Kidney (tissue), 22 donors: ENCODE measurements around the gene ZNF682. TPM values are rescaled to one million over a fixed set of nuclear protein-coding genes. Genes with fewer than 3 reads are reported as not detected.
A peak's percentile ranks its signal among the peaks of the same experiment; 100 is the strongest.
"Not testable (repeated sequence)": the region's sequence is repeated elsewhere in the genome, so short reads cannot be mapped to it uniquely, and the experiment has no call there.

ENCODE experiments used
- DNase-seq, 5 donors: peaks; one replicate each; pipeline ENCODE4 v3.0.0-alpha.2; 2013 to 2020
- FAIRE-seq: peaks from 2 replicates; lab custom pipeline; 2012; peaks lifted over from hg19 to GRCh38; lab: Jason Lieb, UNC
- H3K27ac ChIP-seq, 2 donors: one replicate each; pipeline ENCODE4 v1.7.0; 2013; ENCODE audit warnings: low read depth in 2 of 2, low read length in 2 of 2, inconsistent platforms in 1 of 2
- H3K27me3 ChIP-seq: one replicate; pipeline ENCODE4 v1.7.1; 2013; ENCODE audit warnings: low read length, inconsistent platforms; ENCODE audit not compliant: control insufficient read depth, insufficient read depth
- H3K36me3 ChIP-seq, 3 donors: one replicate each; pipeline versions ENCODE4 v1.7.0 to v1.7.1; 2013; ENCODE audit warnings: low read length in 3 of 3, control low read depth in 1 of 3, inconsistent platforms in 1 of 3; ENCODE audit not compliant: insufficient read depth in 3 of 3, control insufficient read depth in 2 of 3
- H3K4me1 ChIP-seq, 3 donors: one replicate each; pipeline versions ENCODE4 v1.7.0 to v1.7.1; 2013; ENCODE audit warnings: low read length in 3 of 3, inconsistent platforms in 1 of 3, low read depth in 1 of 3; ENCODE audit not compliant: control insufficient read depth in 2 of 3, insufficient read depth in 2 of 3
- H3K4me3 ChIP-seq, 3 donors: one replicate each; pipeline versions ENCODE4 v1.7.0 to v1.8.1; 2013; ENCODE audit warnings: low read length in 3 of 3, control low read depth in 1 of 3, inconsistent platforms in 1 of 3
- H3K9ac ChIP-seq, 3 donors: one replicate each; pipeline versions ENCODE4 v1.7.0 to v1.7.1; 2013; ENCODE audit warnings: low read length in 3 of 3, control low read depth in 1 of 3, inconsistent platforms in 1 of 3
- H3K9me3 ChIP-seq, 3 donors: one replicate each; pipeline versions ENCODE4 v1.7.0 to v1.7.1; 2013; ENCODE audit warnings: low read length in 3 of 3, control low read depth in 1 of 3, inconsistent platforms in 1 of 3; ENCODE audit not compliant: control insufficient read depth in 2 of 3, insufficient read depth in 1 of 3
- intact Hi-C: fragments of 100-400 bp; cut with DNase I; formaldehyde crosslinking; loops from one replicate; pipeline ENCODE4 v1.11.1; 2022
- long read RNA-seq, 10 donors: library from polyadenylated mRNA in 1 of 10; unstranded in 1 of 10; transcript quantifications; one replicate each; pipeline ENCODE4 v2.0.0 and lab custom pipeline, GENCODE V29; 2021 to 2026
- polyA plus RNA-seq: library from polyadenylated mRNA; stranded (reverse); fragments of 350-450 nt; fragmentation: Illumina TruSeq; extraction: RNeasy Lipid Tissue Mini Kit (QIAGEN cat#74804); gene quantifications from one replicate; pipeline ENCODE4 v1.2.3, GENCODE V29; 2014; ENCODE audit warnings: low read depth, low replicate concordance; ENCODE audit not compliant: insufficient read depth
- total RNA-seq: library from RNA; stranded (reverse); fragmentation: NEBNext Ultra II Directional; extraction: Animal tissue kit (Norgen Biotek cat#: 25700); gene quantifications from one replicate; pipeline ENCODE4 v1.2.1, GENCODE V29; 2021
- TF ChIP-seq, protein P1 (sequence below): IDR thresholded peaks from 3 replicates; pipeline ENCODE4 v1.5.1; 2012; ENCODE audit warnings: mild to moderate bottlenecking, moderate library complexity, borderline replicate concordance; ENCODE audit not compliant: insufficient read depth; ENCODE audit errors: extremely low read depth
- donor health status: control.
- donor health status: control.
- donor health status: control.
- donor health status: control.
- donor health status: control.
- donor health status: DM: yes; HTN: yes; CAD: no.
- donor health status: Normal renal cell carcinoma (clear cell type).

Gene ZNF682
- total RNA-seq (8.6 TPM), polyA plus RNA-seq (6.5 TPM)
- long read RNA-seq, donor 1, partial matches to known transcripts = 0 of 3 reads
- long read RNA-seq, donor 1, other reads (novel, unspliced or antisense) = 0 of 3 reads
- long read RNA-seq, donor 2, partial matches to known transcripts = 11 of 15 reads
- long read RNA-seq, donor 2, other reads (novel, unspliced or antisense) = 0 of 15 reads
- long read RNA-seq, donor 3, partial matches to known transcripts = 15 of 21 reads
- long read RNA-seq, donor 3, other reads (novel, unspliced or antisense) = 0 of 21 reads
- long read RNA-seq, donor 4, partial matches to known transcripts = 8 of 10 reads
- long read RNA-seq, donor 4, other reads (novel, unspliced or antisense) = 0 of 10 reads
- long read RNA-seq, donor 5 = 0 reads
- long read RNA-seq, donor 6, partial matches to known transcripts = 0 of 4 reads
- long read RNA-seq, donor 6, other reads (novel, unspliced or antisense) = 0 of 4 reads
- long read RNA-seq, donor 7, partial matches to known transcripts = 0 of 7 reads
- long read RNA-seq, donor 7, other reads (novel, unspliced or antisense) = 4 of 7 reads
- long read RNA-seq, donor 8, partial matches to known transcripts = 0 of 4 reads
- long read RNA-seq, donor 8, other reads (novel, unspliced or antisense) = 0 of 4 reads
- long read RNA-seq, donor 9, partial matches to known transcripts = 0 of 3 reads
- long read RNA-seq, donor 9, other reads (novel, unspliced or antisense) = 0 of 3 reads
- long read RNA-seq, donor 10, partial matches to known transcripts = 18 of 21 reads
- long read RNA-seq, donor 10, other reads (novel, unspliced or antisense) = 0 of 21 reads

GRCh38 chr19:20039203-20039723 lies at the start of gene ZNF682:
Gene ZNF682, minus strand, starts transcription at chr19:20039505. Its CDS starts 160 bp downstream, at chr19:20039345.
- Histone ChIP-seq H3K27ac (peak within 1 kb of the TSS in 1 of 2 donors; percentile 60), H3K4me1 (peaks cover 0 to 2% (median 0%) of the 10 kb centered on the region in 3 donors), H3K36me3 (no peaks in the 10 kb centered on the region), H3K4me3 (peak within 1 kb of the TSS; percentile 82 to 97 (median 91)), H3K9me3 (no peaks in the 10 kb centered on the region), H3K27me3 (no peaks in the 10 kb centered on the region), H3K9ac (peak within 1 kb of the TSS; percentile 5 to 93 (median 77))
- DNase-seq (peak; percentile 98 to 99 (median 98)), FAIRE-seq (peak; percentile 95)
- TF ChIP-seq, protein P1, sequence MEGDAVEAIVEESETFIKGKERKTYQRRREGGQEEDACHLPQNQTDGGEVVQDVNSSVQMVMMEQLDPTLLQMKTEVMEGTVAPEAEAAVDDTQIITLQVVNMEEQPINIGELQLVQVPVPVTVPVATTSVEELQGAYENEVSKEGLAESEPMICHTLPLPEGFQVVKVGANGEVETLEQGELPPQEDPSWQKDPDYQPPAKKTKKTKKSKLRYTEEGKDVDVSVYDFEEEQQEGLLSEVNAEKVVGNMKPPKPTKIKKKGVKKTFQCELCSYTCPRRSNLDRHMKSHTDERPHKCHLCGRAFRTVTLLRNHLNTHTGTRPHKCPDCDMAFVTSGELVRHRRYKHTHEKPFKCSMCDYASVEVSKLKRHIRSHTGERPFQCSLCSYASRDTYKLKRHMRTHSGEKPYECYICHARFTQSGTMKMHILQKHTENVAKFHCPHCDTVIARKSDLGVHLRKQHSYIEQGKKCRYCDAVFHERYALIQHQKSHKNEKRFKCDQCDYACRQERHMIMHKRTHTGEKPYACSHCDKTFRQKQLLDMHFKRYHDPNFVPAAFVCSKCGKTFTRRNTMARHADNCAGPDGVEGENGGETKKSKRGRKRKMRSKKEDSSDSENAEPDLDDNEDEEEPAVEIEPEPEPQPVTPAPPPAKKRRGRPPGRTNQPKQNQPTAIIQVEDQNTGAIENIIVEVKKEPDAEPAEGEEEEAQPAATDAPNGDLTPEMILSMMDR = no peak
- intact Hi-C loops = no loop called here

- H3K4me1 ChIP-seq, FAIRE-seq, H3K27ac ChIP-seq, H3K36me3 ChIP-seq, H3K9ac ChIP-seq, H3K4me3 ChIP-seq, intact Hi-C loops, H3K9me3 ChIP-seq, H3K27me3 ChIP-seq, DNase-seq: not testable (repeated sequence)
These were observed 43.6 kb upstream of the ZNF682 start for GRCh38 chr19:20082876-20083275.

DNA sequence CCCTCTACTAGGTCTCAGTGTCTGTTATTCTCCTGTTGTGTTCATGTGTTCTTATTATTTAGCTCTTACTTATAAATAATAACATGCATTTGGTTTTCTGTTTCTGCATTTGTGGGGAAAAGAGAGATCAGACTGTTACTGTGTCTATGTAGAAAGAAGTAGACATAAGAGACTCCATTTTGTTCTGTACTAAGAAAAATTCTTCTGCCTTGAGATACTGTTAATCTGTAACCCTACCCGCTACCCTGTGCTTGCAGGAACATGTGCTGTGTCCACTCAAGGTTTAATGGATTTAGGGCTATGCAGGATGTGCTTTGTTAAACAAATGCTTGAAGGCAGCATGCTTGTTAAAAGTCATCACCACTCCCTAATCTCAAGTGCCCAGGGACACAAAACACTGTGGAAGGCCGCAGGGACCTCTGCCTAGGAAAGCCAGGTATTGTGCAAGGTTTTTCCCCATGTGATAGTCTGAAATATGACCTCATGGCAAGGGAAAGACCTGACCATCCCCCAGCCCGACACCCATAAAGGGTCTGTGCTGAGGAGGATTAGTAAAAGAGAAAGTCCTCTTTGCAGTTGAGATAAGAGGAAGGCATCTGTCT lies 43.0 kb upstream of the ZNF682 start:
- H3K27ac ChIP-seq, H3K9ac ChIP-seq, H3K9me3 ChIP-seq, intact Hi-C loops, H3K27me3 ChIP-seq, H3K36me3 ChIP-seq, FAIRE-seq, H3K4me1 ChIP-seq, H3K4me3 ChIP-seq: not testable (repeated sequence)
- peak in 2 of 5 donors; percentile 11 to 22 for DNase-seq

DNA sequence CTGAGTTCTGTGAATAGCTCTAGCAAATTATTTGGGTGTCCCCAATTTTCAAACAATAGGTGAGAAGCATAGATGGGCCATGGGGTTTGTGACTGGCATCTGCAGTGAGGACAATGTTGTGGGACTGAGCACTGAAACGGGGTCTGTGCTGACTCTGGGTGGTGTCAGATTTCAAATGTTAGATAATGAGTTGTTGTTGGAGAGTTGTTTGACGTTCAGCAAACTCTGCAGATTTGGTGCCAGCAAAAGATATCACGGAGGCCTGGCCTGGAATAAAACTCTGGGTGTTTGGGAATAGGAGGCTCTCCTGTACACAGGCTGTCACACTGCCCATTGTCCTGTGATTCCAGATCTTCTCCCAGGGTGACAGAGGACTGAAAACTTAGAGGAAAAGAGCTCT lies 41.4 kb upstream of the ZNF682 start:
- intact Hi-C loops = no loop called here
- Histone ChIP-seq H3K4me1 (peaks cover 0 to 3% (median 2%) of the 10 kb centered on the region in 3 donors), H3K4me3 (no peak overlapping the region), H3K27ac (no peak overlapping the region), H3K9me3 (no peaks in the 10 kb centered on the region), H3K9ac (no peak overlapping the region), H3K36me3 (no peaks in the 10 kb centered on the region), H3K27me3 (no peaks in the 10 kb centered on the region)
- FAIRE-seq (no peak), DNase-seq (no peak)
- TF ChIP-seq, protein P1 = no peak
